IPS-18c (cell line): ENCODE results near the gene INPP5D.
"Not testable (repeated sequence)": the region's sequence is repeated elsewhere in the genome, so short reads cannot be mapped to it uniquely, and the experiment has no call there.

Source experiments
- H3K4me3 ChIP-seq: 2 replicates; pipeline ENCODE4 v1.7.0; 2013; ENCODE audit warnings: low read depth, mild to moderate bottlenecking, low read length, moderate library complexity; ENCODE audit not compliant: insufficient read depth
- H3K9me3 ChIP-seq: one replicate; pipeline ENCODE4 v1.6.1; 2013; ENCODE audit warnings: mild to moderate bottlenecking, low read length, moderate library complexity; ENCODE audit not compliant: control insufficient read depth, insufficient read depth

INPP5D gene

GRCh38 chr2:233094614-233095013 lies 34.5 kb downstream of the INPP5D start:
- H3K4me3 ChIP-seq = no peak overlapping the region
- H3K9me3 ChIP-seq = peaks cover 2% of the 10 kb centered on the region

GRCh38 chr2:233096006-233096405 lies 35.9 kb downstream of the INPP5D start:
- H3K4me3 ChIP-seq = no peak overlapping the region
- H3K9me3 ChIP-seq = peaks cover 2% of the 10 kb centered on the region

DNA sequence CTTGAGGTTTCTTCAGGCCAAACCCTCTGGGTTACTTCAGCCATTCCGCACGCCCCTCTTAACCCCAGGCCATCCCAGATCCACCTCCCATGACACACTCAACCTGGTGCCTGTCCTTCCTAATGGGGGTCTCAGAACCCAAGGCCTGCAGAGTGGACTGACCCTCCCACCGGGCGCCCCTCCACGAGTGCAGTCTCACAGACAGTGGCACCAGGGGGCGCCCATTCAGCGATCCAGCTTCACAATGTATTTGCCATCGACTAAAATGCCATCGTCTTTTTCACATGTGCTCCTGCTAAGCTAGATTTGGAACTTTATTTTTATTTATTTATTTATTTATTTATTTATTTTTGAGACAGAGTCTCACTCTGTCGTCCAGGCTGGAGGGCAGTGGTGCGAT lies 38.5 kb downstream of the INPP5D start:
- no peak overlapping the region for H3K4me3 ChIP-seq

GRCh38 chr2:233099820-233100191 lies 39.7 kb downstream of the INPP5D start:
- not testable (repeated sequence) for H3K4me3 ChIP-seq, H3K9me3 ChIP-seq

More for the DNA sequence above, 38.5 kb downstream of the INPP5D start:
- H3K9me3 ChIP-seq = no peaks in the 10 kb centered on the region

- H3K9me3 ChIP-seq = no peaks in the 10 kb centered on the region
Observed at GRCh38 chr2:233100192-233100998, 40.3 kb downstream of the INPP5D start.

DNA sequence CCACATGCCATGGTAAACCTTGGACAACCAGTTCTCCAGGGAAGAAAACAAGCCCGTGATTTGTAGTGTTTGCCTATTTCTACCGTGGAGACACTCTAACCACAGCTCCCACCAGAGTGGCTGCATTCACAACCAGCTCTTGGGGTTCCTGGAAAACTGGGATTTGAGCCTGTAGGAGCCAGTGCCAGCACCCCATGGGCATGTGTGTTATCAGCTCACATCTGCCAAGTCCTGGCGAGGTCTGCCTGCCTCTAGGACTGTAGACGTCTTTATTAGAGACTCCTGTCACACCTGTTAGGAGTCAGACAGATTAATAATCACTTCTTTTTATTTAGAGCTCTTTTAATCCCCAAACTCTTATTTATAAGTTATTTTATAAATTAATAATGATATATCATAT lies 41.0 kb downstream of the INPP5D start:
- Histone ChIP-seq H3K9me3 (no peaks in the 10 kb centered on the region), H3K4me3 (no peak overlapping the region)

More at GRCh38 chr2:233100192-233100998, 40.3 kb downstream of the INPP5D start:
- H3K4me3 ChIP-seq = no peak overlapping the region

DNA sequence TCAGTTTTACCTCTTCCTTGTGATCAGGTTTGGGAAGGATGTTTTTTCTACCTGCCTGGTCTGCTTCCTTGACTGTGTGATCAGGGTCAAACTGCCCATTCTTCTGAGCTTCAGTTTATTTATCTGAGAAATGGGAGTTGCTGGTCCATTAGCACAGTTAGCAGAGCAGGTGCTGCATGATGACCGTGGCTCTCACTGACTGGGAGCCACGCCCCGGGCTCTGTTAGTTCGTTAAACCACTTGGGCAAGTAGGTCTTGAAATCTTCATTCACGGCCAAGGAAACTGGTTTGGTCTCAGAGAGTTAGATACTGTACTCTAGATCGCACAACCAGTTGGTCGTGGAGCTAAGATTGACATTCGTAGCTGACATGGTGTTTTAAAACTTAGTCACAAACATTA lies 41.7 kb downstream of the INPP5D start:
- Histone ChIP-seq H3K4me3 (no peak overlapping the region), H3K9me3 (no peaks in the 10 kb centered on the region)

DNA sequence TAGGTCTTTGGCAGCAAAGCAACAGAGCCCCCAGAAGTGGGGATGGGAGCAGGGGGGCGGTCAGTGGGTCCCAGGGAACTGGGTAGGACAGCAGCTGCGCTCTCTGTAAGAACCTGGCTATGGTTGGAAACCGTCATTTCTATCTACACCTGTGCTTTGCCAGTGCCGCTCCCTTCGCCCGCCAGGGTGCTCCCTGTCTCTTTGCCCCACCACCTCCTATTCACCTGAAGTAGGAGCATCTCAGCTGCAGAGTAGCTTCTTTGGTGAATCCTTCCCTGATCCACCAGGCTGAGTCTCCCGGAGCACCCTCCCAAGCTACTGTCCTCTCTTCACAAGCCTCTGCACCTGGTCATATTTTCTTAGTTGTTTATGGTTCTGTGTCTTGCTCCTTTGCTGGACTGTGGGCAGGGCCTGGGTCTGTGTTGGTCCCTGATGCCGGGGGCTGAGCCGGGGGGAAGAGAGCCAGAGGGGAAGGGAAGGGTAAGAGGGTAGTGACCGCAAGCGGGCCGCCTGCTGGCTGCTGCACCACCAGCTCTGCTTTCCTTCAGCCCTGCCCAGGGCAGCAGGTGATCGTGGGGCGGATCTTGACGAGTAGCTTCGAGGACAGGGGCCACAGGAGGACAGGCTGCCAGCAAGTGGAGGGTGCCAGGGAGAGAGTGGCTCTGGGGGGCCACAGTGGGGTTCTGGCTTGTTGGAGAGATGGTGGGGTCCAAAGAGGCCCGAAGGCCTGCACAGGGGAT lies 45.2 kb downstream of the INPP5D start:
- Histone ChIP-seq H3K9me3 (no peaks in the 10 kb centered on the region), H3K4me3 (no peak overlapping the region)

DNA sequence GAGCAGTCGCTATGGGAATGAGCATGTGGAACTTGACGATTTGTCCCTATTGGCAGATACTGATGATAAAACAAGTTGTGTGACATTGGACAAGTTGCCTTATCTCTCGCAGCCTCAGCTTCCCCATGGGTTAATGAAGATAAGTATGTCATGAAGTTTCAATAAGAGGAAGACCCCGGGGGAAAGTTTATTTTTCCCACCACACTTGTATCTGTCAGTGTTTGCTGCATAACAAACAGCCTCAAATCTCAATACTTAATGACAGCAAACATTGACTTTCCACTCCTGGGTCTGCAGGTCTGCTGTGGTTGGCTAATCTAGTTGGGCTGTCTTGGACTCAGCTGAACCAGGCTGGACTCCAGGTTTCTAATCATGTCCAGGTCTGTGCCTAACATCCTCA lies 45.8 kb downstream of the INPP5D start:
- Histone ChIP-seq H3K4me3 (no peak overlapping the region), H3K9me3 (no peaks in the 10 kb centered on the region)

GRCh38 chr2:233107011-233107410 lies 46.9 kb downstream of the INPP5D start:
- Histone ChIP-seq H3K9me3 (no peaks in the 10 kb centered on the region), H3K4me3 (no peak overlapping the region)

- H3K4me3 ChIP-seq = no peak overlapping the region
Observed at GRCh38 chr2:233107831-233108300, 47.7 kb downstream of the INPP5D start.

DNA sequence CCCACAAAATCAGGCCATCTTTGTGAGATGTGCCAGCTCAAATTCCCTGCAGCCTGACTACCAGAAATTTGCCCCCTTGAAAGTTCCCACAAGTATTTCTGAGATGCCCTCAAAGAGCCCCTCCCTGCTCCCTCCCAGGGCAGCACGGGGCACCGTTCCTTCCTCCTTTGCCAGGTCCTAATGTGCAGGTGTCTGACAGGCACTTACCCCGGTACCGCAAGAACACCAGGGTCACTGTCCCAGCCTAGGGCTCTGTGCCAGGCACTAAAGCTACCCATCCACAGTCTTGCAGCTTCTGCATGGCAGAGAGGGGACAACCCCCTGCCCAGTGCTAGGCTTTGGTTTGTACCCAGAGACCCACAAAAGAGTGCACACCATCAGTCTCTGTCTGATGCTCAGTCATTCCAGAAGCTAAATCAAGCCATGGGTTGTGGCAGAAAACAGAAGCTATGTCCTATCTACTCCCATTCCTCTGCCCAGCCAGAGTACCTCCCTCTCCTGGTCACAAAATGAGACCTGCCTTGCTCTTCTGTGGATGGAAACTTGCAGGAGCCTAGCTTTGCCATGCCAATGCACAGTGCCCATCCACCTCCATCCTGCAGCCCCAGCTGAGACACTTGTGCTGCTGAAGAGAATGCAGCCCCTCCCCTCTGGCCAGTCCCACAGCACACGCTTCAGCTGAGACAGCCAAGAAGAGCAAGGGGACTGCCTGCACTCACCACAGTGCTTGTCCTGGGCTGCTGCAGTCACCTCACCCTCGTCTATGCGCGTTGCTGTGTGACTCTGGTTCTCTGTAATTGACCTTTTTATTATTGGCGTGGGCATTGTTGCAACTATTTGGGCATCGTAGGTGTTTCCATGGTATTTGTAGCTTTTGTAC lies 48.7 kb downstream of the INPP5D start:
- H3K9me3 ChIP-seq = no peaks in the 10 kb centered on the region
- H3K4me3 ChIP-seq = no peak overlapping the region

More at GRCh38 chr2:233107831-233108300, 47.7 kb downstream of the INPP5D start:
- H3K9me3 ChIP-seq = no peaks in the 10 kb centered on the region

GRCh38 chr2:233111427-233111826 lies 51.3 kb downstream of the INPP5D start:
- Histone ChIP-seq H3K9me3 (no peaks in the 10 kb centered on the region), H3K4me3 (no peak overlapping the region)

DNA sequence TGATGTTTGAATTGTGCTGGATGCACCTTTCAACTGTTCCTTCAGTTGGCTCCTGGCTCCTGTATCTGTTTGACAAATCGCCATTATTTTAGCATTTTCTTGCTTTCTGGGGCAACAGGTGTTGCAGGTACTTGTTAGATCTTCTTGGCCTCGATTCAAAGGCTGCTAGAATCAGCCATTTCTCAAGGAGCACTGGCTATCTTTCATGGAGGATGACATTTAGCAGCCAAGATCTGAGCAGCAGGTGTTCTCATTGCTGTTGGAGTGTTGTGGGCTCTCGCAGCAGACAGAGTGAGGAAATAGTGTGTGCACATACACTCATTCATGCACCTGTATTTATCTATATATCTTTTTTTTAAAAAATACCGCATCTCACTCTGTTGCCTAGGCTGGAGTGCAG lies 52.2 kb downstream of the INPP5D start:
- Histone ChIP-seq H3K9me3 (no peaks in the 10 kb centered on the region), H3K4me3 (no peak overlapping the region)

GRCh38 chr2:233112776-233113452 lies 52.8 kb downstream of the INPP5D start:
- Histone ChIP-seq H3K4me3 (no peak overlapping the region), H3K9me3 (no peaks in the 10 kb centered on the region)

GRCh38 chr2:233114421-233114861 lies 54.3 kb downstream of the INPP5D start:
- no peak overlapping the region for H3K4me3 ChIP-seq
- no peaks in the 10 kb centered on the region for H3K9me3 ChIP-seq

DNA sequence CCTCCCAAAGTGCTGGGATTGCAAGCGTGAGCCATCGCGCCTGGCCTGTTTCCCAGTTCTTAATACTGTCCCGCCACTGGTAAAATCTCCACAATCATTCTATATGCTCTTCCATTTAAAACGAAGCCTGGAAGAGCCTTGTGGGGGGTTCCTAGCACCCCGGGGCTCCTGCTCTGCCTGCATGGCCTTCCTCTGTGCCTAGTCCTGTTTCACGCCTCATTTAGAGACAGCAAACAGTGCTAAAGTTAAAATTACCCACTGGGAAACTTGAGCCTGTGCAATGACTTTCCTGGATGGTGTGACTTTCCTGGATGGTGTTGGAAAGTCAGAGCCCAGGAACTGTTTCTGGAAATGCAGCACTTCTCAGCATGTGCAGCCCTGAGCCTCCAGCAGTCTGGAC lies 55.0 kb downstream of the INPP5D start:
- Histone ChIP-seq H3K4me3 (no peak overlapping the region), H3K9me3 (no peaks in the 10 kb centered on the region)
